Measurements from ENCODE around the gene LYST. TPM values are rescaled to one million over a fixed set of nuclear protein-coding genes. Genes with fewer than 3 reads are reported as not detected.

Gene LYST
- total RNA-seq, 2 experiments from 2014 or later: 4.0 to 8.2 TPM

DNA sequence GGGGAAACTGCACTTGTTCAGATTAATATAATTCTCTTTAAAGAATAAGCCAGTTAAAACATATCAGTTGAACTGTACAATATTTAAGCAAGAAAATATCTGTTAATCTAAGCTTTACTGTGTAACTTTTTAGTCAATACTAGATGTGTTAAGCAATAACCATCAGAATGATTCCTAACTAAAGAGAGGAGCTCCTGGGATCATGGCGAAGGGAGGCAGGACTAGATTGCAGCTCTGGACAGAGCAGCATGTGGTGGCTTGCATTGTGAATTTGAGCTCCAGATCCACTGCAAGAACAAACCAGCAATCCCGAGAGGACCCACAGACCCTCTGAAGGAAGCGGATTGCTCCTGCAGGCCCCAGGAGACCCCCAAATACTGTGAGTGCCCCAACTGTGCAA lies 21.9 kb downstream of the LYST start:
- Histone ChIP-seq H3K4me1 (ENCODE audit: insufficient read depth, low read length, poor library complexity, severe bottlenecking) (peaks cover 26% of the 10 kb centered on the region), H3K9me3 (ENCODE audit: low read length) (no peaks in the 10 kb centered on the region), H3K79me2 (ENCODE audit: insufficient read depth, low read depth, low read length) (peaks cover 6% of the 10 kb centered on the region; the same call in 1 of the 2 replicates), H3K4me3 (ENCODE audit: low read depth, low read length, poor library complexity, severe bottlenecking) (no peak overlapping the region), H3K27ac (ENCODE audit: low read depth, low read length, poor library complexity, severe bottlenecking) (no peak overlapping the region), H4K20me1 (ENCODE audit: insufficient read depth, low read length) (no peaks in the 10 kb centered on the region), H3K9me2 (ENCODE audit: insufficient read depth, low read length) (no peaks in the 10 kb centered on the region), H3K36me3 (ENCODE audit: insufficient read depth, low read length) (no peaks in the 10 kb centered on the region), H2AFZ (ENCODE audit: low read length) (no peak overlapping the region), H3K4me2 (ENCODE audit: low read length) (no peak overlapping the region)
- POLR2A ChIA-PET: interaction anchor here (0.6 to 1.0 kb wide), 4 partner anchors 277 to 1154 kb away, joined by 3 to 4 read pairs (median 4); no protein-coding TSS in a partner anchor
- DNase-seq (ENCODE audit: low spot score): no peak
- no TSS peak for BruUV-seq (replicated peaks)
- intact Hi-C loops (cut with micrococcal nuclease; ENCODE audit: unreplicated experiment): no loop called here
- CTCF ChIA-PET (ENCODE audit: unreplicated experiment): interaction anchor here (0.6 kb wide), 1 partner anchor 340 kb away, joined by 3 read pairs; no protein-coding TSS in a partner anchor
- TF ChIP-seq EZH2phosphoT487 (IDR thresholded peaks at IDR 0.05; ENCODE audit: borderline replicate concordance, low read depth, low read length): no peak
- TF ChIP-seq, protein P1, sequence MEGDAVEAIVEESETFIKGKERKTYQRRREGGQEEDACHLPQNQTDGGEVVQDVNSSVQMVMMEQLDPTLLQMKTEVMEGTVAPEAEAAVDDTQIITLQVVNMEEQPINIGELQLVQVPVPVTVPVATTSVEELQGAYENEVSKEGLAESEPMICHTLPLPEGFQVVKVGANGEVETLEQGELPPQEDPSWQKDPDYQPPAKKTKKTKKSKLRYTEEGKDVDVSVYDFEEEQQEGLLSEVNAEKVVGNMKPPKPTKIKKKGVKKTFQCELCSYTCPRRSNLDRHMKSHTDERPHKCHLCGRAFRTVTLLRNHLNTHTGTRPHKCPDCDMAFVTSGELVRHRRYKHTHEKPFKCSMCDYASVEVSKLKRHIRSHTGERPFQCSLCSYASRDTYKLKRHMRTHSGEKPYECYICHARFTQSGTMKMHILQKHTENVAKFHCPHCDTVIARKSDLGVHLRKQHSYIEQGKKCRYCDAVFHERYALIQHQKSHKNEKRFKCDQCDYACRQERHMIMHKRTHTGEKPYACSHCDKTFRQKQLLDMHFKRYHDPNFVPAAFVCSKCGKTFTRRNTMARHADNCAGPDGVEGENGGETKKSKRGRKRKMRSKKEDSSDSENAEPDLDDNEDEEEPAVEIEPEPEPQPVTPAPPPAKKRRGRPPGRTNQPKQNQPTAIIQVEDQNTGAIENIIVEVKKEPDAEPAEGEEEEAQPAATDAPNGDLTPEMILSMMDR (conservative IDR thresholded peaks at IDR 0.05; ENCODE audit: low read length): no peak

DNA sequence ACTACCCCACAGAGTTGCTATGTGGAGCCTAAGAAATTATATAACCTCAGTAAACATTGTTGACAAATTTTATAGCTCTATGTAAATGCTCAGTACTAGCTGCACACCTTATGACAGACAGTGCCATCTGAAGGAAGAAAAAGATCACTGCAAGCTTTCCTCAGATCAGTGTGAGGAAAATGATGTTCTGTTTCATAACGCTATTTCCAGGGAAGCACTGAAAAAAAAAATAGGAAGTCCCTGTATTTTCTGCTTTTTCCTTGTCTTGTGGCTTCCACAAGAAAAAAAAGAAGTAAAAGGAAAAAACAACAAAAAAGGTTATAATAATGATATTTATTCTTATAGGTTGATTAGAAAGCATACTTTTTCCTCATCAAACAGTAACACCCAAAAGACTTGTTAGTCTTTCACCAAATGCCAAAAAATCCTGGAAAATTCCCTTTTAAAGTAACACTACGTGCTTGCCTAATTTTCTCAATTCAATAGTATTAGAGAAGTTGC lies 23.2 kb downstream of the LYST start:
- no peaks in the 10 kb centered on the region for H3K9me3 ChIP-seq (ENCODE audit: low read length)
- H2AFZ ChIP-seq (ENCODE audit: low read length): no peak overlapping the region
- H3K4me3 ChIP-seq (ENCODE audit: low read depth, low read length, poor library complexity, severe bottlenecking): no peak overlapping the region
- H3K79me2 ChIP-seq (ENCODE audit: insufficient read depth, low read depth, low read length): peaks cover 6% of the 10 kb centered on the region; the same call in 1 of the 2 replicates
- peak; percentile 39 for DNase-seq (ENCODE audit: low spot score)
- H3K9me2 ChIP-seq (ENCODE audit: insufficient read depth, low read length): no peaks in the 10 kb centered on the region
- H3K4me2 ChIP-seq (ENCODE audit: low read length): no peak overlapping the region
- no peaks in the 10 kb centered on the region for H3K36me3 ChIP-seq (ENCODE audit: insufficient read depth, low read length)
- intact Hi-C loops (cut with micrococcal nuclease; ENCODE audit: unreplicated experiment): loop anchor here (2.0 kb wide), 2 partner anchors 127 to 339 kb away; partner anchors contain the start of gene B3GALNT2
- ChIA-PET POLR2A (interaction anchor here (0.5 to 3.3 kb wide), 16 partner anchors 9 to 485 kb away, joined by 3 to 20 read pairs (median 4); partner anchors contain the start of genes B3GALNT2 and LYST), CTCF (ENCODE audit: unreplicated experiment) (interaction anchor here (0.8 to 2.1 kb wide), 12 partner anchors 10 to 339 kb away, joined by 3 to 10 read pairs (median 4); partner anchors contain the start of gene B3GALNT2)
- no peak for TF ChIP-seq EZH2phosphoT487 (IDR thresholded peaks at IDR 0.05; ENCODE audit: borderline replicate concordance, low read depth, low read length)
- TF ChIP-seq, protein P1 (conservative IDR thresholded peaks at IDR 0.05; ENCODE audit: low read length): peak; percentile 82
- peaks cover 26% of the 10 kb centered on the region for H3K4me1 ChIP-seq (ENCODE audit: insufficient read depth, low read length, poor library complexity, severe bottlenecking)
- no peaks in the 10 kb centered on the region for H4K20me1 ChIP-seq (ENCODE audit: insufficient read depth, low read length)
- no TSS peak for BruUV-seq (replicated peaks)
- no peak overlapping the region for H3K27ac ChIP-seq (ENCODE audit: low read depth, low read length, poor library complexity, severe bottlenecking)

Measured in OCI-LY7 (cell line).